ENCODE results near the gene TMEM52. TPM values are rescaled to one million over a fixed set of nuclear protein-coding genes. Genes with fewer than 3 reads are reported as not detected.

TMEM52 gene
- polyA plus RNA-seq, 2 of the 4 experiments (the other 2 are of a cell fraction), result 0.36 to 0.41 TPM

GRCh38 chr1:1872329-1872994 is 46.6 kb downstream of the TMEM52 start:
- Histone ChIP-seq H3K9me3 (no peaks in the 10 kb centered on the region), H3K4me3 (no peak overlapping the region), H3K27ac (no peak overlapping the region), H3K4me1 (no peaks in the 10 kb centered on the region), H3K4me2 (no peak overlapping the region)
- DNase-seq (ENCODE audit: low read depth in 1 of 2, low spot score in 1 of 2) (no peak), FAIRE-seq (no peak), ATAC-seq (no peak)
- 92% methylated on average over 11 of the region's 11 CpGs for WGBS (ENCODE audit: missing lambda C conversion rate)
- TF ChIP-seq FOSL2 (IDR thresholded peaks at IDR 0.05) (no peak), FOSL2 (CRISPR knock-in tag; IDR thresholded peaks at IDR 0.05) (no peak), PBX3 (IDR thresholded peaks at IDR 0.05) (no peak), KDM1A (IDR thresholded peaks at IDR 0.05; ENCODE audit: low read depth) (no peak), ESRRA (IDR thresholded peaks at IDR 0.05; ENCODE audit: borderline replicate concordance, low read length) (no peak), HES2 (IDR thresholded peaks at IDR 0.05) (no peak), TP53 (CRISPR knock-in tag; IDR thresholded peaks at IDR 0.05) (no peak), RCOR1 (IDR thresholded peaks at IDR 0.05; ENCODE audit: low read depth, low read length) (no peak), CHD4 (IDR thresholded peaks at IDR 0.05; ENCODE audit: borderline replicate concordance) (no peak), ZFP36 (IDR thresholded peaks at IDR 0.05; ENCODE audit: borderline replicate concordance, partially characterized antibody) (no peak), FOSB (CRISPR knock-in tag; IDR thresholded peaks at IDR 0.05) (no peak), EP300 (IDR thresholded peaks at IDR 0.05) (no peak), SREBF2 (IDR thresholded peaks at IDR 0.05) (no peak), RAD21 (conservative IDR thresholded peaks at IDR 0.05 in 1 of 2, IDR thresholded peaks at IDR 0.05 in 1 of 2) (no peak), PHF8 (IDR thresholded peaks at IDR 0.05; ENCODE audit: borderline replicate concordance, low read depth) (no peak), ZSCAN20 (CRISPR knock-in tag; IDR thresholded peaks at IDR 0.05) (no peak), HDAC2 (IDR thresholded peaks at IDR 0.05) (no peak), MAX (IDR thresholded peaks at IDR 0.05) (no peak)
- TF ChIP-seq, protein P1, sequence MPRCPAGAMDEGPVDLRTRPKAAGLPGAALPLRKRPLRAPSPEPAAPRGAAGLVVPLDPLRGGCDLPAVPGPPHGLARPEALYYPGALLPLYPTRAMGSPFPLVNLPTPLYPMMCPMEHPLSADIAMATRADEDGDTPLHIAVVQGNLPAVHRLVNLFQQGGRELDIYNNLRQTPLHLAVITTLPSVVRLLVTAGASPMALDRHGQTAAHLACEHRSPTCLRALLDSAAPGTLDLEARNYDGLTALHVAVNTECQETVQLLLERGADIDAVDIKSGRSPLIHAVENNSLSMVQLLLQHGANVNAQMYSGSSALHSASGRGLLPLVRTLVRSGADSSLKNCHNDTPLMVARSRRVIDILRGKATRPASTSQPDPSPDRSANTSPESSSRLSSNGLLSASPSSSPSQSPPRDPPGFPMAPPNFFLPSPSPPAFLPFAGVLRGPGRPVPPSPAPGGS (IDR thresholded peaks at IDR 0.05), result no peak
- POLR2A ChIA-PET, result no interaction called here
- CTCF ChIA-PET, result interaction anchor here (1.3 kb wide), 1 partner anchor 14 kb away, joined by 4 read pairs; no protein-coding TSS in a partner anchor

GRCh38 chr1:1869469-1869868 is 49.6 kb downstream of the TMEM52 start:
- Histone ChIP-seq H3K9me3 (no peaks in the 10 kb centered on the region), H3K27ac (no peak overlapping the region), H3K4me2 (no peak overlapping the region), H3K4me1 (no peaks in the 10 kb centered on the region), H3K4me3 (no peak overlapping the region)
- DNase-seq (ENCODE audit: low read depth in 1 of 2, low spot score in 1 of 2) (no peak), FAIRE-seq (no peak), ATAC-seq (no peak)
- ChIA-PET POLR2A (no interaction called here), CTCF (interaction anchor here (1.0 to 1.1 kb wide), 2 partner anchors 11 to 14 kb away, joined by 3 read pairs; no protein-coding TSS in a partner anchor)
- TF ChIP-seq RCOR1 (IDR thresholded peaks at IDR 0.05; ENCODE audit: low read depth, low read length) (no peak), POLR2A (IDR thresholded peaks at IDR 0.05; ENCODE audit: low read length) (no peak), EHF (CRISPR knock-in tag; IDR thresholded peaks at IDR 0.05) (no peak), FOXS1 (CRISPR knock-in tag; IDR thresholded peaks at IDR 0.05) (no peak), NFE2L2 (conservative IDR thresholded peaks at IDR 0.05; ENCODE audit: low read length) (no peak), BHLHE40 (IDR thresholded peaks at IDR 0.05; ENCODE audit: low read depth, low read length) (no peak), PBX3 (IDR thresholded peaks at IDR 0.05) (no peak), RARB (CRISPR knock-in tag; IDR thresholded peaks at IDR 0.05) (no peak), CBX8 (IDR thresholded peaks at IDR 0.05) (no peak), TP53 (CRISPR knock-in tag; IDR thresholded peaks at IDR 0.05) (no peak), EP300 (IDR thresholded peaks at IDR 0.05) (no peak)
- TF ChIP-seq, protein P2, sequence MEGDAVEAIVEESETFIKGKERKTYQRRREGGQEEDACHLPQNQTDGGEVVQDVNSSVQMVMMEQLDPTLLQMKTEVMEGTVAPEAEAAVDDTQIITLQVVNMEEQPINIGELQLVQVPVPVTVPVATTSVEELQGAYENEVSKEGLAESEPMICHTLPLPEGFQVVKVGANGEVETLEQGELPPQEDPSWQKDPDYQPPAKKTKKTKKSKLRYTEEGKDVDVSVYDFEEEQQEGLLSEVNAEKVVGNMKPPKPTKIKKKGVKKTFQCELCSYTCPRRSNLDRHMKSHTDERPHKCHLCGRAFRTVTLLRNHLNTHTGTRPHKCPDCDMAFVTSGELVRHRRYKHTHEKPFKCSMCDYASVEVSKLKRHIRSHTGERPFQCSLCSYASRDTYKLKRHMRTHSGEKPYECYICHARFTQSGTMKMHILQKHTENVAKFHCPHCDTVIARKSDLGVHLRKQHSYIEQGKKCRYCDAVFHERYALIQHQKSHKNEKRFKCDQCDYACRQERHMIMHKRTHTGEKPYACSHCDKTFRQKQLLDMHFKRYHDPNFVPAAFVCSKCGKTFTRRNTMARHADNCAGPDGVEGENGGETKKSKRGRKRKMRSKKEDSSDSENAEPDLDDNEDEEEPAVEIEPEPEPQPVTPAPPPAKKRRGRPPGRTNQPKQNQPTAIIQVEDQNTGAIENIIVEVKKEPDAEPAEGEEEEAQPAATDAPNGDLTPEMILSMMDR (IDR thresholded peaks at IDR 0.05), result no peak
- 87% methylated on average over 4 of the region's 4 CpGs for WGBS (ENCODE audit: missing lambda C conversion rate)
